Measurements from ENCODE around the gene PELI2.

GRCh38 chr14:56160088-56160487, 41.9 kb downstream of the PELI2 start:
- TF ChIP-seq CTCF (IDR thresholded peaks at IDR 0.05) = no peak
- TF ChIP-seq POLR2A (IDR thresholded peaks at IDR 0.05) = no peak
